HG03442 (cell line): ENCODE measurements around the gene ITK.
"Not testable (repeated sequence)": the region's sequence is repeated elsewhere in the genome, so short reads cannot be mapped to it uniquely, and the experiment has no call there.

ENCODE experiments used
- ATAC-seq: cut with Tn5 transposase; IDR thresholded peaks from one replicate; pipeline ENCODE4 v1.9.1; 2021; ENCODE audit warnings: mild to moderate bottlenecking, moderate library complexity; ENCODE audit not compliant: unreplicated experiment

The ITK gene

DNA sequence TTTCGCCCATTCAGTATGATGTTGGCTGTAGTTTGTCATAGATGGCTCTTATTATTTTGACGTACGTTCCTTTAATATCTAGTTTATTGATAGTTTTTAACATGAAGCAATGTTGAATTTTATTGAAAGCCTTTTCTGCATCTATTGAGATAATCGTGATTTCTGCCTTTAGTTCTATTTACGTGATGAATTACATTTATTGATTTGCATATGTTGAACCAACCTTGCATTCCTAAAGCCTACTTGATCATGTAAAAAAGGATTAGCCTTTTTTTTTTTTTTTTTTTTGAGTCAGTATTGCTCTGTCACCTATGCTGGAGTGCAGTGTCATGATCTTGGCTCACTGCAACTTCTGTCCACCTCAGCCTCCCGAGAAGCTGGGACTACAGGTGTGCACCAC is 25.1 kb downstream of the ITK start:
- ATAC-seq: no peak

- not testable (repeated sequence) for ATAC-seq
Observed at GRCh38 chr5:157210652-157211051, 30.0 kb downstream of the ITK start.

- no peak for ATAC-seq
Observed at GRCh38 chr5:157212307-157212706, 31.7 kb downstream of the ITK start.

DNA sequence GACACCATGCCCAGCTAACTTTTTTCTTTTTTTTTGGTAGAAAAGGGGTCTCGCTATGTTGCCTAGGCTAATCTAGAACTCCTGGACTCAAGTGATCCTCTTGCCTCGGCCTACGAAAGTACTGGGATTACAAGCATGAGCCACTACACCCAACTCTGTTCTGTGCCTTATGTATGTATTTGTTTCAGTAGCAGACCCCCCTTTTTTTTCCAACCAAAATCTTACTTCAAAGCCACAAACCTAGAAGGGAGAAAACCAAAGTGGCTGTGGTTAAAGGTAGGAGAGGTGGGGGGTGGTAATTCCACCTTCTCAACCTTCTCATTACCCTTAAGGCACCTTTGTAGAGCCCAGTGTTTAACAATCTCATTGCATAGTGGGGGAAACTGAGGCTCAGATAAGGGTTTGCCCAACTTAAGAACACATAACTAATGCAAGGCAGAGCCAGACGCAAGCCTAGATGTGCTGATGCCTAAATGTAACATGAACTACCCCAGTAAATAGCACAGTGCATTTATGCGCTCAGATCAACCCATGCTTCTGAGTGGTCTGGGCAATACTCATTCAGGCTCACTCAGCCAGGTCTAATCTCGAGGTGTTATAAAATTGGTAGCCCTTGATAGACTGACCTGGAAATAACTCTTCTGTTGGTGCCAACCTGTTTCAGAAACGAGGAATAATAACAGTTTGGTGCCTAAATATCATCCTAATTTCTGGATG is 33.0 kb downstream of the ITK start:
- no peak for ATAC-seq

- no peak for ATAC-seq
Observed at GRCh38 chr5:157214415-157214814, 33.8 kb downstream of the ITK start.

- ATAC-seq: peak; percentile 37
Observed at GRCh38 chr5:157214861-157215513, 34.3 kb downstream of the ITK start.

DNA sequence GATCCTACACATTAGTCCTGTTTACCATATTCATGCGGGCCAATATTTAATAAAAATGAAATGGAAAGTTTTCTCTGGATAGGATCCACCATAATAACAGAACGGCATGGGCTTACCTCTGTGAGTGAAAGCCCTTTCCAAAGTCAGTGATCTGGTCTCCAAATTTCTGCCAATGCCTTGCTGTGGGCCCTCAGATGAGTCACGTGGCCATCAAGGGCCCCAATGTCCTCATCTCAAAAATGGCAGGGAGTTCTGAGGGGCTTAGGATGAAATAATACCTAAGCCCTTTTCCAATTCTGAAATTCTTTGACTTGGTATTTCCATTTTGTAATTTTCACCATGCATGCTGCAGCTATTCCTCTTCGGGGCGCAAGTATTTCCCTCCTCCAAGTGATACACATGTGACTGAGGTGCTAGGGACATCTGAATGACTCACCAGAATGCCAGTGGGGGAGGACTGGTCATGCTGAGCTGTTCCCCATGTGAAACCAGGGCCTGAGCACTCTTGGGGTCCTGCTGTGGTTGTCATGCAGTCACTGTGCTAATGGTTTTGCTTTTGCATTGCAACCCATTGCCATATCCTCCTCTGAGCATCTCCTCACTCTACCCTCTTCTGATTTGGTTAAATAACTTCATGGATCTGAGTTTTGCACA is 35.0 kb downstream of the ITK start:
- ATAC-seq: no peak

- no peak for ATAC-seq
Observed at GRCh38 chr5:157216391-157217142, 35.9 kb downstream of the ITK start.

DNA sequence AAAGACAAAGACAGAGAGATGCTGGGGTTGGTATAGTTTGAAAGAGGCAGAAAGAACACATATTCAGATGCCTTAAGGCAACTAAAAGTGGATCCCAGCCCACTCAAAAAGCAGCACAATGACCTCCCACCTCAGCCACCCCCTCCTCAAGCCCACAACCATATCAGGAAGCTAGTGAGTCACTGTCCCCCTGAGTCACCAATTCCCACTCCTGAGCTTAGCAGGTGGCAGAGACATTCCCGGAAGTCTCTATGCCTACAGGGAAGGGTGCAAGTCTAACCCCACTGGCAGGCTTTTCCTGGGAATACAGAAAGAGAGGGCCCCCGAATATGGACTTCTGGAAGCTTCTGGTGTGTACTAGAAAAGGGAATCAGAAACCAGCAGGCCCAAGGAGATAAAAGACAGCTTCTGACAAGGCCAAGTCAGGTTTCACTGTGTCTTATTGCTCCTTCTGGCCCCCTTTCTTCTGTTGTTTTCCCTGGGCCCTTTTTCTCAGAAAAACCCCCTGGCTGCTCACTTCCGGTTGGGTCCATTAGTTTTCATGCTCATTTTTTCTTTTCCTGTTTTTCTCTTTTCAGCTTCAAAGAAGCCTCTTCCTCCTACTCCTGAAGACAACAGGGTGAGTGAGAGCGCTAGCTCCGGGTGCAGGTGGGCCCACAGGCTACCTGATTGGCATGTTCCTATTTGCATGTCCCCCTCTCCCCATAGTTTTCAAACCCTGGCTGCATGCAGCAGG is 36.8 kb downstream of the ITK start:
- no peak for ATAC-seq

- ATAC-seq: peak; percentile 61
Observed at GRCh38 chr5:157219491-157220271, 39.0 kb downstream of the ITK start.

DNA sequence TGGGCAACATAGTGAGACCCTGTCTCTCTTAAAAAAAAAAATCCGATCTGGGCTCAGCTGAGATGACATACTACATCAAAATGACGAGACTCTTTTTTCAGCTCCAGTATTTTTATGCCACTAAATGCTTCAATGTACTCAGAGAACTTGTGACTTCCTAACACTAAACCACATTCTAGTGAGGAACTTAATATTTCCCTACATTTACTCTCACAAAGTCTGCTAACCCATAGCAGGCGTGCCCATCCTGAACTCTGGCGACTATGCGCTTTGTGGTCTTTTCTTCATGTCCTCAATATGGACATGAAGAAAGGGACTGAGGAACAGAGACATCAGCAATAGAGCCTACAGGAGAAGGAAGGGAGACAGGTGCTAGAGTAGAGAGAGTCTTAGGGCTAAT is 41.3 kb downstream of the ITK start:
- ATAC-seq: no peak

GRCh38 chr5:157222506-157223230 is 42.0 kb downstream of the ITK start:
- peak; percentile 33 for ATAC-seq

DNA sequence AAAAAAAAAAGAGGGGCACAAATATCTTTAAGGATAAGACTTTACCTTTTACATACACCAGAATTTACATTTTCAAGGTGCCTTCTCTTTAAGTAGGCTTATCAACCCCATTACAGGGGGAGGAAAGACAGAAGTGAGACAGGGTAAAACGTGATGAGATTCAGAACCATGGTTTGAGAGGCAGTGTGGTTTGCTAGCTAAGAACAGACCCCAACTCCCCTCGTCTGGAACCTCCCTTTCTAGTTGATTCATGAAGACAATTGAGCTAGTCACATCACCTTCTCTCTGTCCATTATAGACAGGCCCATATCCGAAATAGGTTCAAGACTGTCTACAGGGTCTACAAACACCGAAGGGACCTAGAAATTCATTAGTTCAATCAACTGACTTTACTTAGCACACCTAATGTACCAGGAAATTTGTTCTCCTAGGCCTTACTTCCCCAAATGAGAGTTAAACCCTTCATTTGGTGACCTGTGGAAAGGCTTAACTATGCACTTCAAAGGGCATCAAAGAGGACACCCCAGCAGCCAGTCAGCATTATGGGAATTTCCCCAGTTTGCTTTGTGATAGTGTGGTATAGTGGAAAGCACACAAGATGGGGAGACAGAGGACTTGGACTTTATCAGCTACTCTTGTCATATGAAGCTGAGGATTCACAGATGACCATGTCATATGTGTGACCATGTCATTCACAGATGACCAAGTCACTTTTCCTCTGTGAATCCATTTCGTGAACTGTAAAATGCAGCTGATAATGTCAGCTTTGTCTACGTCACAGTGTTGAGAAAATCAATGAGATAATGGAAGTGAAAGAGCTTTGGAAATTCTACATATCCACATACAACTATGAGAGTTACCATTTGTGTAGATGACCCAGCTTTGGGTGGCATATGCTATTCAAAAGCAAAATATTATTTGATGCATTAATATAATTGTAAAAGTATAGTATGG is 45.1 kb downstream of the ITK start:
- ATAC-seq: no peak

GRCh38 chr5:157230610-157231009 is 50.0 kb downstream of the ITK start:
- ATAC-seq: no peak

GRCh38 chr5:157232706-157233105 is 52.1 kb downstream of the ITK start:
- ATAC-seq: no peak

GRCh38 chr5:157233515-157233914 is 52.9 kb downstream of the ITK start:
- ATAC-seq: no peak

DNA sequence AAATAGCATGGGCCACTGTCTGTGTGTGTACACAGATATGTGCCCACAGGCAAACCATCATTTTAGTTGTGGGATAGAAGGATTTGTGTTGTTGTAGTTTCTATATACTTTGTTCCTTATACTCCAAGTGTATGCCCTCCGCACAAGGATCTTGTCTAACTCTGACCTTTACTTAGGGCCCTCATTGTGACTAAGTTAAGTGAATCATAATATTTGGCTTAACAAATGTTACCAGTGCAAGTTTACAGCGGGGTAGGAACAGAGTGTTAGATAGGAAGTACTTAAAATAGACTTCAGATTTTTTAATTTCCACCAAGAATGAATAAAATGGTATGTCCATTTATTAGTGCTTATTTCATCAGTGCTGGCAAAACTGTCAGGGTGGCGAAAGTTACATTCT is 55.8 kb downstream of the ITK start:
- no peak for ATAC-seq

DNA sequence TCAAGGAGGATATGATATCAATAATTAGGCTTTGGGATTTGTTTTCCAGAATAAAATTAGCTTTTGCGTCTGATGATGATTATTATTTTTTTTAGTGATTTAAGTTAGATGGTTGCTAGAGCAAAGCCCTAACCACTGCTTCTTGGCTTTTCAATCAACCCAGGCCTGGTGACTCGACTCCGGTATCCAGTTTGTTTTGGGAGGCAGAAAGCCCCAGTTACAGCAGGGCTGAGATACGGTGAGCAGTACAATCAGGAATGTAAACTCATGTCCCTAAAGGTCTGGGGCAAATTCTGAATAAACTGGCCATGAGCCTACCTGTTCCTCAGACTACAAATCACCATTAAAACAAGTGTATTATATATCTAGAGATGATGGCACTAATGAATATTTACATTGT is 60.8 kb downstream of the ITK start:
- no peak for ATAC-seq
